Suprapubic skin (tissue), 4 donors: ENCODE measurements around the gene TUBA4B. TPM values are rescaled to one million over a fixed set of nuclear protein-coding genes. Genes with fewer than 3 reads are reported as not detected.

Experiments
- DNase-seq, 2 donors: peaks; one replicate each; pipeline ENCODE4 v3.0.0-alpha.2; 2019; ENCODE audit warnings: low spot score in 2 of 2
- H3K27ac ChIP-seq: fragments of 200-600 bp; sonication (generic); one replicate; pipeline ENCODE4 v1.5.1; 2019
- H3K27me3 ChIP-seq: fragments of 200-600 bp; sonication (generic); one replicate; pipeline ENCODE4 v1.5.1; 2019
- H3K36me3 ChIP-seq: fragments of 200-600 bp; sonication (generic); one replicate; pipeline ENCODE4 v1.5.1; 2019
- H3K4me1 ChIP-seq: fragments of 200-600 bp; sonication (generic); one replicate; pipeline ENCODE4 v1.5.1; 2019
- H3K4me3 ChIP-seq: fragments of 200-600 bp; sonication (generic); one replicate; pipeline ENCODE4 v1.5.1; 2019; ENCODE audit warnings: mild to moderate bottlenecking
- H3K9me3 ChIP-seq: fragments of 200-600 bp; sonication (generic); one replicate; pipeline ENCODE4 v1.5.1; 2019
- EP300 ChIP-seq: sonication (generic); formaldehyde crosslinking; IDR thresholded peaks from one replicate; pipeline ENCODE4 v1.6.1; 2017; ENCODE audit warnings: antibody characterized with exemption
- POLR2A ChIP-seq, 2 donors: fragments of 450-650 bp; IDR thresholded peaks; one replicate each; pipeline ENCODE4 v1.6.1; 2017; ENCODE audit warnings: antibody characterized with exemption in 2 of 2, mild to moderate bottlenecking in 2 of 2, moderate library complexity in 2 of 2
- POLR2AphosphoS5 ChIP-seq, 3 donors: sonication (generic); formaldehyde crosslinking; IDR thresholded peaks; one replicate each; pipeline ENCODE4 v1.6.1; 2017; ENCODE audit warnings: antibody characterized with exemption in 3 of 3
- WGBS: methylation state at CpG from one replicate; pipeline ENCODE4 v1.1.5; 2018; 5-methylcytosine and 5-hydroxymethylcytosine counted together
- total RNA-seq, 4 donors: library from RNA; depleted of rRNA; stranded (reverse); fragments of >200 nt; gene quantifications; one replicate each; pipeline ENCODE4 v1.1.0, GENCODE V29; 2016
- TF ChIP-seq, protein P1 (sequence below), 2 donors: fragments of 200-600 bp in 1 of 2; fragments of 450-650 bp in 1 of 2; sonication (generic) in 1 of 2; IDR thresholded peaks; one replicate each; pipeline ENCODE4 v1.5.1; 2016 to 2019; ENCODE audit warnings: antibody characterized with exemption in 2 of 2, mild to moderate bottlenecking in 1 of 2, moderate library complexity in 1 of 2

The TUBA4B gene
- total RNA-seq, 4 donors from 2014 or later: not detected

DNA sequence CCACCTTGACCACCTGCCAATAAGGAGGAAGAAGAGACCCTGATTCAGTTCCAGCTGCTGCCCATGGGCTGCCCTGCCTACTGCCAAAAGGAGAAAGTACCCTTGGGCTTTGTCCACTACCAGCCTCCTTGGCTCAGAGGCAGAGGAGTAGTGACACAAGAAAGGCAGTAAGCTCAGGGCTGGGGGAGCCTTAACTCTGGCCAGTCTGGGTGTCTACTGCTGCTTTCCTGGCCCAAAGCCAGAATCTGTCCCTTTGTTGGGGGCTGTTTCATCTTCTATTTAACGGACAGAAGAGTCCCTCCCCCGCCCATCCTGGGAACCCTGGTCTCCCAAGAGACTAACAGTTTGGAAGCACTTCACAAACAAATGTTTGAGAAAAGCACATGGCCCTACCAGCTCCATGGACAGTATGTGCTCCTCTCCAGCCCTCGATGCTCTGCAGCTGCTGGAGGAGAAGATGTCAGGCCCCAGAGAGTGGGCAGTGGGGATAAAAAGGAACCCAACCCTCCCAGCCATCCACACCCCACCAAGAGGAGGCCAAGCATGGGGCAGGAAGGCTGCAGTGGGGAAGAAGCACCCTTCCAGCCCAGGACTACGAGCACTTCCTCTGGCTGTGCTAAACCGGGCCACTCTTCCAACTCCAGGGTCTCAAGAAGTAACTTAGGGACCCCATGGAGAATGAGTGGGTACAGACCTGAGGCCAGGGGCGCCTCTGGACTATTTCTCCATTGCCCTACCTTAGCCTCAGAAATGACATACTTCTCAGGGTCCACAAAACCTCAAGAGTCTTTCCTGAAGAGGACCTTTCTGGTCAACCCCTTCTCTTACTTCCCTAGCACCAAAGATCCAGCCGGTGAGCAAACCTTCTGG lies 24.8 kb upstream of the TUBA4B start:
- H3K36me3 ChIP-seq: peaks cover 39% of the 10 kb centered on the region
- DNase-seq: no peak
- TF ChIP-seq POLR2AphosphoS5 (IDR thresholded peaks at IDR 0.05) (no peak), EP300 (no peak), POLR2A (IDR thresholded peaks at IDR 0.05) (no peak)
- TF ChIP-seq, protein P1, sequence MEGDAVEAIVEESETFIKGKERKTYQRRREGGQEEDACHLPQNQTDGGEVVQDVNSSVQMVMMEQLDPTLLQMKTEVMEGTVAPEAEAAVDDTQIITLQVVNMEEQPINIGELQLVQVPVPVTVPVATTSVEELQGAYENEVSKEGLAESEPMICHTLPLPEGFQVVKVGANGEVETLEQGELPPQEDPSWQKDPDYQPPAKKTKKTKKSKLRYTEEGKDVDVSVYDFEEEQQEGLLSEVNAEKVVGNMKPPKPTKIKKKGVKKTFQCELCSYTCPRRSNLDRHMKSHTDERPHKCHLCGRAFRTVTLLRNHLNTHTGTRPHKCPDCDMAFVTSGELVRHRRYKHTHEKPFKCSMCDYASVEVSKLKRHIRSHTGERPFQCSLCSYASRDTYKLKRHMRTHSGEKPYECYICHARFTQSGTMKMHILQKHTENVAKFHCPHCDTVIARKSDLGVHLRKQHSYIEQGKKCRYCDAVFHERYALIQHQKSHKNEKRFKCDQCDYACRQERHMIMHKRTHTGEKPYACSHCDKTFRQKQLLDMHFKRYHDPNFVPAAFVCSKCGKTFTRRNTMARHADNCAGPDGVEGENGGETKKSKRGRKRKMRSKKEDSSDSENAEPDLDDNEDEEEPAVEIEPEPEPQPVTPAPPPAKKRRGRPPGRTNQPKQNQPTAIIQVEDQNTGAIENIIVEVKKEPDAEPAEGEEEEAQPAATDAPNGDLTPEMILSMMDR (IDR thresholded peaks at IDR 0.05): no peak
- no peaks in the 10 kb centered on the region for H3K27me3 ChIP-seq
- no peaks in the 10 kb centered on the region for H3K9me3 ChIP-seq
- H3K4me1 ChIP-seq: peaks cover 36% of the 10 kb centered on the region
- peak overlapping the region; percentile 89 for H3K4me3 ChIP-seq
- H3K27ac ChIP-seq: peak overlapping the region; percentile 95
- 45% methylated on average over 7 of the region's 7 CpGs for WGBS

- H3K4me1 ChIP-seq: peaks cover 36% of the 10 kb centered on the region
- H3K36me3 ChIP-seq: peaks cover 39% of the 10 kb centered on the region
- H3K27me3 ChIP-seq: no peaks in the 10 kb centered on the region
- no peaks in the 10 kb centered on the region for H3K9me3 ChIP-seq
- peak overlapping the region; percentile 89 for H3K4me3 ChIP-seq
- DNase-seq: no peak
- no CpG with 5 or more reads among the region's 19 CpGs for WGBS
- peak overlapping the region; percentile 95 for H3K27ac ChIP-seq
- TF ChIP-seq POLR2A (IDR thresholded peaks at IDR 0.05) (no peak), EP300 (no peak), POLR2AphosphoS5 (IDR thresholded peaks at IDR 0.05) (no peak)
- TF ChIP-seq, protein P1 (IDR thresholded peaks at IDR 0.05): no peak
Observed at GRCh38 chr2:219228911-219229304, 24.1 kb upstream of the TUBA4B start.

DNA sequence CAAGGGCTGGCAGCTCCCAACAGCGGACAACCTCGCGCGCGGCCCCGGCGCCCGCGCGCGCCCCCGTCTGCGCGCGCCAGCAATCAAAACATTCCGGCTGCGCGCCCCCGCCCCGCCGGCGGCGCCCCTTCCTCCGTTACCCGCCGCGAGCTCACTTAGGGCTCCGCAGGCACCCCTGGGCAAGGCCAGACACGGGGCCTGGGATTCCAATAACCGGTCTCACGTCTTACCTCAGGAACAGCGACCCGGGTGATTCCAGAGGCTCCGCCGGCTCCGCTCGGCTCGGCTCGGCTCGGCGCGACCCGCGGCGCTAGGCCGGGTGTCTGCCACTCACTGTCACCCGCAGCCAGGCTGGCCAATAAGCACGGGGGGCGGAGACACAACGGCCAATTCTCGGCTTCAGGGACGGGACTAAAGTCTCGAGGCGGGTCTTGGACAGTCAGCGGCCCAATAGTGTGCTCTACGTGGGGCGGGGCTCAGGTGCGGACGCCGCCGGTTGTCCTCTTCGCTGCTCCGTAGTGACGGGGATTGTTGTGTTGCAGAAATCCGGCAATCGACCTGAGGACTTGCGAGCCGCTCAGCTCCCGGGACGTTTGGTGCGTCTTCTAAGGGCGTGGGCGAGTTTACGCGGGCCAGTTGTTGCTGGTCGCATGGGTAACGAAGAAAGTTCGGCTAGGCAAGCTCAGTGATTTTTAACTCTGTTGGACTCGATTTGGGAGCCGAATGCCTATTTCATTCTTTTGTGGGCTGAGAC lies 23.6 kb upstream of the TUBA4B start, which contains the start of the genes ANKZF1 and ATG9A:
TSS of gene ANKZF1 (plus strand) at position 502 of the 754 bp plus-strand sequence. CDS start 452 bp downstream, outside the sequence.
TSS of gene ATG9A (minus strand) at position 332 of the 754 bp plus-strand sequence. CDS start 1,612 bp downstream, outside the sequence.
- Histone ChIP-seq H3K9me3 (no peaks in the 10 kb centered on the region), H3K27ac (peak within 1 kb of the TSS; percentile 95), H3K4me1 (peaks cover 36% of the 10 kb centered on the region), H3K4me3 (peak within 1 kb of the TSS; percentile 89), H3K36me3 (peaks cover 39% of the 10 kb centered on the region), H3K27me3 (no peaks in the 10 kb centered on the region)
- no peak for TF ChIP-seq EP300
- TF ChIP-seq, protein P1 (IDR thresholded peaks at IDR 0.05): no peak
- TF ChIP-seq POLR2A (IDR thresholded peaks at IDR 0.05): peak in 1 of 2 donors; percentile 40
- peak in 2 of 3 donors; percentile 73 to 97 for TF ChIP-seq POLR2AphosphoS5 (IDR thresholded peaks at IDR 0.05)
- peak; percentile 99 for DNase-seq
- 0% methylated on average over 12 of the region's 80 CpGs for WGBS

DNA sequence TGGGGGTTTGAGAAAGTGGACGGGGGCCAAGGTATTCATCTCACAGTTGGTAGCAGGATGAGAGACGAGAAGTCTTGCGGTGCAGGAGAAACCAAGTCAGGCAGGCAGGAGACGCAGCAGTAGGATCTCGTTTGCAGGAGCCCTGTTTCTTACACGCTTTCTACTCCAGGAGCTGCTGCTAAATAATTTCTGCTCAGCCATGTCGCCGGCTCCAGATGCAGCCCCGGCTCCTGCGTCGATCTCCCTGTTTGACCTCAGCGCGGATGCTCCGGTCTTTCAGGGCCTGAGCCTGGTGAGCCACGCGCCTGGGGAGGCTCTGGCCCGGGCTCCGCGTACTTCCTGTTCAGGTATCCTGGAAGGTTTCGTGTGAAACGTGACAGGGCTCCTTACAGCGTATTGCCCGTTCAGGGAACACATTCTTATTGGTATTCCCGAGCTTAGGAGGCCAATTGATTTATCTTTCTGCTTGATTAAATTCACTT lies 22.9 kb upstream of the TUBA4B start:
- Histone ChIP-seq H3K4me3 (peak overlapping the region; percentile 89), H3K9me3 (no peaks in the 10 kb centered on the region), H3K27me3 (no peaks in the 10 kb centered on the region), H3K27ac (peak overlapping the region; percentile 95), H3K4me1 (peaks cover 36% of the 10 kb centered on the region), H3K36me3 (peaks cover 39% of the 10 kb centered on the region)
- no peak for DNase-seq
- TF ChIP-seq, protein P1 (IDR thresholded peaks at IDR 0.05): no peak
- TF ChIP-seq EP300: no peak
- TF ChIP-seq POLR2AphosphoS5 (IDR thresholded peaks at IDR 0.05): no peak
- no peak for TF ChIP-seq POLR2A (IDR thresholded peaks at IDR 0.05)
- under 1% methylated on average over 24 of the region's 24 CpGs for WGBS
